HepG2 (cell line): ENCODE data around the gene HEBP1. TPM values are rescaled to one million over a fixed set of nuclear protein-coding genes. Genes with fewer than 3 reads are reported as not detected.

Experiments used
- ATAC-seq: fragments of 200-7000 bp; cut with Tn5 transposase; 3 replicates; pipeline ENCODE4 v1.9.1; 2020; ENCODE audit warnings: mild to moderate bottlenecking, moderate library complexity
- BruUV-seq: library from RNA; stranded (reverse); fragments of 400-500 nt; replicated peaks from 2 replicates; lab custom pipeline; 2021; lab: Mats Ljungman, UMichigan
- CTCF ChIA-PET: fragments of 300-600 bp; formaldehyde crosslinking; extraction: SDS; loops from one replicate; lab custom pipeline; 2021; ENCODE audit warnings: low total read pairs, inconsistent platforms, low intra/inter-chr PET ratio; lab: Yijun Ruan, JAX
- POLR2A ChIA-PET: fragments of 350-600 bp; sonication (Branson Sonifier 250); formaldehyde crosslinking; loops from one replicate; lab custom pipeline; 2020; ENCODE audit warnings: antibody characterized with exemption, inconsistent platforms; lab: Yijun Ruan, JAX
- DNase-seq: peaks from one replicate; pipeline ENCODE4 v3.0.0-alpha.2; 2015; ENCODE audit warnings: low spot score
- FAIRE-seq: peaks from 3 replicates; lab custom pipeline; 2011; peaks lifted over from hg19 to GRCh38; lab: Jason Lieb, UNC
- H2AFZ ChIP-seq: one replicate; pipeline ENCODE4 v1.6.1; 2011; ENCODE audit warnings: low read length, inconsistent platforms
- H3K27ac ChIP-seq: fragments of 300-600 bp; 3 replicates; pipeline ENCODE4 v1.8.0; 2011; ENCODE audit warnings: mixed run types, mild to moderate bottlenecking, mixed read lengths, low read length, inconsistent platforms; ENCODE audit not compliant: insufficient read depth; ENCODE audit errors: extremely low read length
- H3K27me3 ChIP-seq, 2 experiments: fragments of 200-600 bp in 1 of 2; 2 replicates in 1 of 2; 3 replicates in 1 of 2; pipeline versions ENCODE4 v1.6.0 to v1.8.0; 2011; ENCODE audit warnings: low read length in 2 of 2, mild to moderate bottlenecking in 2 of 2, moderate library complexity in 2 of 2, inconsistent platforms in 1 of 2; ENCODE audit not compliant: insufficient read depth in 2 of 2, control insufficient read depth in 1 of 2
- H3K36me3 ChIP-seq, 2 experiments: fragments of 200-600 bp in 1 of 2; replicated peaks in 1 of 2; 2 replicates in 1 of 2; 3 replicates in 1 of 2; pipeline versions ENCODE4 v1.5.1 to v1.8.0; 2011; ENCODE audit warnings: low read length in 2 of 2, inconsistent platforms in 1 of 2; ENCODE audit not compliant: insufficient read depth in 2 of 2, control insufficient read depth in 1 of 2
- H3K4me1 ChIP-seq: 2 replicates; pipeline ENCODE4 v1.5.1; 2012; ENCODE audit warnings: low read length, inconsistent platforms; ENCODE audit not compliant: insufficient read depth
- H3K4me2 ChIP-seq: 2 replicates; pipeline ENCODE4 v1.6.0; 2011; ENCODE audit warnings: low read depth, low read length, inconsistent platforms
- H3K4me3 ChIP-seq, 3 experiments: fragments of 200-600 bp in 1 of 3; sonication (generic), shearing (Covaris generic) in 1 of 3; replicated peaks in 1 of 3; 2 replicates each; pipeline ENCODE4 v1.5.1; 2011 to 2016; ENCODE audit warnings: low read length in 3 of 3, inconsistent platforms in 2 of 3, low read depth in 2 of 3, mild to moderate bottlenecking in 2 of 3, control low read depth in 1 of 3, mixed read lengths in 1 of 3; ENCODE audit not compliant: insufficient read depth in 1 of 3
- H3K79me2 ChIP-seq: one replicate; pipeline ENCODE4 v1.6.1; 2011; ENCODE audit warnings: low read length, inconsistent platforms; ENCODE audit not compliant: insufficient read depth
- H3K9ac ChIP-seq: 2 replicates; pipeline ENCODE4 v1.6.0; 2011; ENCODE audit warnings: mild to moderate bottlenecking, low read depth, low read length, inconsistent platforms; ENCODE audit not compliant: insufficient read depth
- H3K9me3 ChIP-seq: 2 replicates; pipeline ENCODE4 v1.5.1; 2012; ENCODE audit warnings: mild to moderate bottlenecking, low read length
- H4K20me1 ChIP-seq: 2 replicates; pipeline ENCODE4 v1.6.0; 2011; ENCODE audit warnings: inconsistent platforms, mild to moderate bottlenecking, low read length, moderate library complexity; ENCODE audit not compliant: insufficient read depth
- CBX2 ChIP-seq, 2 experiments: fragments of 200-600 bp in 1 of 2; sonication (generic); formaldehyde crosslinking in 1 of 2; IDR thresholded peaks; 2 replicates each; pipeline versions ENCODE4 v1.7.0 to v1.8.1; 2018 to 2022; ENCODE audit warnings: low read depth in 2 of 2, low read length in 1 of 2, mild to moderate bottlenecking in 1 of 2, missing genetic modification reagents in 1 of 2
- GPN1 ChIP-seq: sonication (generic); formaldehyde crosslinking; IDR thresholded peaks from 2 replicates; pipeline ENCODE4 v1.5.1; 2020; ENCODE audit warnings: missing genetic modification reagents, borderline replicate concordance
- JUN ChIP-seq: sonication (generic); formaldehyde crosslinking; IDR thresholded peaks from 2 replicates; pipeline ENCODE4 v1.4.0; 2020; ENCODE audit warnings: mild to moderate bottlenecking, missing genetic modification reagents
- POGZ ChIP-seq: sonication (generic); formaldehyde crosslinking; IDR thresholded peaks from 2 replicates; pipeline ENCODE4 v1.4.0; 2020; ENCODE audit warnings: mild to moderate bottlenecking, missing genetic modification reagents
- TCF7 ChIP-seq: sonication (generic); IDR thresholded peaks from 2 replicates; pipeline ENCODE4 v1.6.1; 2016; ENCODE audit warnings: antibody characterized with exemption, low read depth
- ZFAT ChIP-seq: sonication (generic); formaldehyde crosslinking; conservative IDR thresholded peaks from 2 replicates; pipeline ENCODE4 v1.8.1; 2023; ENCODE audit warnings: missing genetic modification reagents, inconsistent platforms
- ZNF547 ChIP-seq: sonication (generic); formaldehyde crosslinking; IDR thresholded peaks from 2 replicates; pipeline ENCODE4 v1.5.1; 2020; ENCODE audit warnings: mild to moderate bottlenecking, missing genetic modification reagents
- ZNF7 ChIP-seq: IDR thresholded peaks from 2 replicates; pipeline ENCODE4 v1.6.1; 2016; ENCODE audit warnings: missing biosample characterization, missing genetic modification reagents
- WGBS: methylation state at CpG from one replicate; pipeline ENCODE4 v1.1.6; 2017; ENCODE audit warnings: low lambda C conversion rate; 5-methylcytosine and 5-hydroxymethylcytosine counted together
- in situ Hi-C: cut with HindIII; loops from 2 replicates; pipeline ENCODE4 v1.10.0; 2017; ENCODE audit warnings: low pct_unique_long_range_greater_than_20kb; ENCODE audit not compliant: extremely low pct_ligation_motif_present
- intact Hi-C: fragments of 100-400 bp; cut with micrococcal nuclease; formaldehyde crosslinking; loops from one replicate; pipeline ENCODE4 v1.10.0; 2022; ENCODE audit not compliant: unreplicated experiment
- polyA plus RNA-seq, 8 experiments: library from polyadenylated mRNA; depleted of rRNA in 3 of 8; stranded (reverse) in 7 of 8; unstranded in 1 of 8; fragments of >200 nt; fragmentation: Illumina TruSeq in 4 of 8; extraction: Trizol in 4 of 8; gene quantifications; 2 replicates each; pipeline versions ENCODE4 v1.2.1 to v1.2.3, GENCODE V29; 2011 to 2016; ENCODE audit warnings: low read depth in 4 of 8, missing spikeins in 1 of 8, mixed read lengths in 1 of 8; ENCODE audit not compliant: insufficient read depth in 1 of 8
- total RNA-seq, 5 experiments: library from RNA; depleted of rRNA; stranded (reverse); fragments of >200 nt; fragmentation: Illumina TruSeq; extraction: Trizol; gene quantifications; 2 replicates each; pipeline ENCODE4 v1.2.3, GENCODE V29; 2016; ENCODE audit warnings: low read depth in 1 of 5
- TF ChIP-seq, protein P1 (sequence below): sonication (generic); formaldehyde crosslinking; IDR thresholded peaks from 2 replicates; pipeline ENCODE4 v1.4.0; 2020; ENCODE audit warnings: mild to moderate bottlenecking, missing genetic modification reagents
- TF ChIP-seq, protein P2 (sequence below): sonication (generic); formaldehyde crosslinking; IDR thresholded peaks from 2 replicates; pipeline ENCODE4 v1.4.0; 2020; ENCODE audit warnings: missing genetic modification reagents
- TF ChIP-seq, protein P3 (sequence below): IDR thresholded peaks from 2 replicates; pipeline ENCODE4 v1.6.1; 2016; ENCODE audit warnings: low read depth

HEBP1 gene
- total and polyA plus RNA-seq, 2 of the 13 experiments (the other 11 are each of a cell fraction or from before 2014, with no cell fraction given): 7.8 to 9.4 TPM

DNA sequence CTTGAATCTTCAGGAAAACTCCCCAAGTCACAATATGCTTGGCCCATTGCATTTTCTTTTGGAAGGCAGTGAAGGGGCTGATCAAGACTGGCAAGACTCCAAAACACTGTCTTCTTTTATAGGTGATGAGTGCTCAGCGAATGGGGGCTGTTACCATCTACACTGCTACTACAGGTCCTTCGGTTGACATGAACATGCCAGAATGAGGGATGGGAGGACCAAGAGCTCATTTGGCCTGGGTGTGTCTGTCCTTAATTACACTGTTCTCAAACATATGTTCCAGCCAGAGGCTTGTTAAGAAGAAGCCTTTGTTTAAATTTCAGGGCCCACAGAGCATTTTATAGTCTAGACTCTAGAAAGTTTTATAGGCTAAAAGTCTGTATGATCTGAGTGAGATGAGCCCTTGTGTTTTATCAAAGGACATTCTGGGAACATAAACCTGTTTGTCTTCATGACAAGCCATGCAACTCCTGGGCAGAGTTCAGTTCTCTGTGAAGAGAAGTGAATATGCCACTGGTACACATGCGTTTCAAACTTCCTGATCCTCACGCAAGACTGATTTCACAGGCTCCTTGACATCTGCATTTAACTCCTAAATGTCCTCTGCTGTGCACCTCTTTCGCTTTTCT lies 39.4 kb upstream of the HEBP1 start:
- in situ Hi-C loops: no loop called here
- 0 out of 2 replicates have a peak, but pooled peaks cover 7% of the 10 kb centered on the region for H3K4me1 ChIP-seq
- TF ChIP-seq POGZ (CRISPR knock-in tag) (no peak), GPN1 (CRISPR knock-in tag) (no peak), JUN (CRISPR knock-in tag) (no peak), ZNF547 (CRISPR knock-in tag) (no peak), ZNF7 (CRISPR knock-in tag) (no peak), CBX2 (IDR thresholded peaks at IDR 0.05; ENCODE audit: low read depth, low read length) (no peak), CBX2 (CRISPR knock-in tag; IDR thresholded peaks at IDR 0.05; ENCODE audit: low read depth) (no peak), TCF7 (no peak), ZFAT (CRISPR knock-in tag) (no peak)
- TF ChIP-seq, protein P1, sequence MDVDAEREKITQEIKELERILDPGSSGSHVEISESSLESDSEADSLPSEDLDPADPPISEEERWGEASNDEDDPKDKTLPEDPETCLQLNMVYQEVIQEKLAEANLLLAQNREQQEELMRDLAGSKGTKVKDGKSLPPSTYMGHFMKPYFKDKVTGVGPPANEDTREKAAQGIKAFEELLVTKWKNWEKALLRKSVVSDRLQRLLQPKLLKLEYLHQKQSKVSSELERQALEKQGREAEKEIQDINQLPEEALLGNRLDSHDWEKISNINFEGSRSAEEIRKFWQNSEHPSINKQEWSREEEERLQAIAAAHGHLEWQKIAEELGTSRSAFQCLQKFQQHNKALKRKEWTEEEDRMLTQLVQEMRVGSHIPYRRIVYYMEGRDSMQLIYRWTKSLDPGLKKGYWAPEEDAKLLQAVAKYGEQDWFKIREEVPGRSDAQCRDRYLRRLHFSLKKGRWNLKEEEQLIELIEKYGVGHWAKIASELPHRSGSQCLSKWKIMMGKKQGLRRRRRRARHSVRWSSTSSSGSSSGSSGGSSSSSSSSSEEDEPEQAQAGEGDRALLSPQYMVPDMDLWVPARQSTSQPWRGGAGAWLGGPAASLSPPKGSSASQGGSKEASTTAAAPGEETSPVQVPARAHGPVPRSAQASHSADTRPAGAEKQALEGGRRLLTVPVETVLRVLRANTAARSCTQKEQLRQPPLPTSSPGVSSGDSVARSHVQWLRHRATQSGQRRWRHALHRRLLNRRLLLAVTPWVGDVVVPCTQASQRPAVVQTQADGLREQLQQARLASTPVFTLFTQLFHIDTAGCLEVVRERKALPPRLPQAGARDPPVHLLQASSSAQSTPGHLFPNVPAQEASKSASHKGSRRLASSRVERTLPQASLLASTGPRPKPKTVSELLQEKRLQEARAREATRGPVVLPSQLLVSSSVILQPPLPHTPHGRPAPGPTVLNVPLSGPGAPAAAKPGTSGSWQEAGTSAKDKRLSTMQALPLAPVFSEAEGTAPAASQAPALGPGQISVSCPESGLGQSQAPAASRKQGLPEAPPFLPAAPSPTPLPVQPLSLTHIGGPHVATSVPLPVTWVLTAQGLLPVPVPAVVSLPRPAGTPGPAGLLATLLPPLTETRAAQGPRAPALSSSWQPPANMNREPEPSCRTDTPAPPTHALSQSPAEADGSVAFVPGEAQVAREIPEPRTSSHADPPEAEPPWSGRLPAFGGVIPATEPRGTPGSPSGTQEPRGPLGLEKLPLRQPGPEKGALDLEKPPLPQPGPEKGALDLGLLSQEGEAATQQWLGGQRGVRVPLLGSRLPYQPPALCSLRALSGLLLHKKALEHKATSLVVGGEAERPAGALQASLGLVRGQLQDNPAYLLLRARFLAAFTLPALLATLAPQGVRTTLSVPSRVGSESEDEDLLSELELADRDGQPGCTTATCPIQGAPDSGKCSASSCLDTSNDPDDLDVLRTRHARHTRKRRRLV (CRISPR knock-in tag): no peak
- TF ChIP-seq, protein P2, sequence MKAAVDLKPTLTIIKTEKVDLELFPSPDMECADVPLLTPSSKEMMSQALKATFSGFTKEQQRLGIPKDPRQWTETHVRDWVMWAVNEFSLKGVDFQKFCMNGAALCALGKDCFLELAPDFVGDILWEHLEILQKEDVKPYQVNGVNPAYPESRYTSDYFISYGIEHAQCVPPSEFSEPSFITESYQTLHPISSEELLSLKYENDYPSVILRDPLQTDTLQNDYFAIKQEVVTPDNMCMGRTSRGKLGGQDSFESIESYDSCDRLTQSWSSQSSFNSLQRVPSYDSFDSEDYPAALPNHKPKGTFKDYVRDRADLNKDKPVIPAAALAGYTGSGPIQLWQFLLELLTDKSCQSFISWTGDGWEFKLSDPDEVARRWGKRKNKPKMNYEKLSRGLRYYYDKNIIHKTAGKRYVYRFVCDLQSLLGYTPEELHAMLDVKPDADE (CRISPR knock-in tag): no peak
- TF ChIP-seq, protein P3, sequence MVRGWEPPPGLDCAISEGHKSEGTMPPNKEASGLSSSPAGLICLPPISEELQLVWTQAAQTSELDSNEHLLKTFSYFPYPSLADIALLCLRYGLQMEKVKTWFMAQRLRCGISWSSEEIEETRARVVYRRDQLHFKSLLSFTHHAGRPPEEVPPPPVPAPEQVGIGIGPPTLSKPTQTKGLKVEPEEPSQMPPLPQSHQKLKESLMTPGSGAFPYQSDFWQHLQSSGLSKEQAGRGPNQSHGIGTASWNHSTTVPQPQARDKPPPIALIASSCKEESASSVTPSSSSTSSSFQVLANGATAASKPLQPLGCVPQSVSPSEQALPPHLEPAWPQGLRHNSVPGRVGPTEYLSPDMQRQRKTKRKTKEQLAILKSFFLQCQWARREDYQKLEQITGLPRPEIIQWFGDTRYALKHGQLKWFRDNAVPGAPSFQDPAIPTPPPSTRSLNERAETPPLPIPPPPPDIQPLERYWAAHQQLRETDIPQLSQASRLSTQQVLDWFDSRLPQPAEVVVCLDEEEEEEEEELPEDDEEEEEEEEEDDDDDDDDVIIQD (CRISPR knock-in tag): no peak
- no peak overlapping the region for H3K27ac ChIP-seq
- ChIA-PET CTCF (no interaction called here), POLR2A (no interaction called here)
- intact Hi-C loops: no loop called here
- H3K4me3 ChIP-seq: no peak overlapping the region
- WGBS: 58% methylated on average over 5 of the region's 5 CpGs
- H3K9me3 ChIP-seq: no peaks in the 10 kb centered on the region
- FAIRE-seq: no peak
- no peak for DNase-seq
- no peaks in the 10 kb centered on the region for H4K20me1 ChIP-seq
- no peak overlapping the region for H3K9ac ChIP-seq
- no peak for ATAC-seq
- H3K79me2 ChIP-seq: no peaks in the 10 kb centered on the region
- H2AFZ ChIP-seq: no peak overlapping the region
- BruUV-seq: no TSS peak
- no peak overlapping the region for H3K4me2 ChIP-seq
- H3K36me3 ChIP-seq: no peaks in the 10 kb centered on the region
- H3K27me3 ChIP-seq: peaks cover 2 to 32% of the 10 kb centered on the region in 2 experiments; a peak in 3 of 5 replicates
